PC-9 (cell line): ENCODE results near the gene CNTNAP2. TPM values are rescaled to one million over a fixed set of nuclear protein-coding genes. Genes with fewer than 3 reads are reported as not detected.

Experiments
- BruUV-seq: library from RNA; stranded (reverse); fragments of 400-500 nt; replicated peaks from 2 replicates; lab custom pipeline; 2021; lab: Mats Ljungman, UMichigan
- CTCF ChIA-PET: fragments of 300-600 bp; sonication (Branson Sonifier 250); formaldehyde crosslinking; loops from one replicate; lab custom pipeline; 2022; ENCODE audit warnings: antibody characterized with exemption; lab: Charles Lee
- POLR2A ChIA-PET: fragments of 300-600 bp; sonication (Branson Sonifier 250); formaldehyde crosslinking; loops from one replicate; lab custom pipeline; 2022; ENCODE audit warnings: antibody characterized with exemption; ENCODE audit not compliant: unreplicated experiment; lab: Charles Lee
- DNase-seq, 2 experiments: peaks; one replicate each; pipeline versions ENCODE4 v3.0.0 to v3.0.0-alpha.2; 2015 to 2022; ENCODE audit warnings: mixed read lengths in 1 of 2
- H2AFZ ChIP-seq: fragments of 200-600 bp; sonication (generic); 2 replicates; pipeline ENCODE4 v1.8.1; 2017; ENCODE audit warnings: antibody characterized with exemption
- H3F3A ChIP-seq: fragments of 200-600 bp; sonication (generic); 2 replicates; pipeline ENCODE4 v1.8.1; 2017; ENCODE audit warnings: antibody characterized with exemption, mild to moderate bottlenecking, low read depth; ENCODE audit not compliant: insufficient read depth
- H3K27ac ChIP-seq: fragments of 200-600 bp; sonication (generic); 2 replicates; pipeline ENCODE4 v1.6.1; 2016; ENCODE audit warnings: mixed run types
- H3K27me3 ChIP-seq: fragments of 200-600 bp; sonication (generic); 2 replicates; pipeline ENCODE4 v1.6.1; 2016; ENCODE audit warnings: low read depth, mixed run types; ENCODE audit not compliant: insufficient read depth
- H3K36me3 ChIP-seq: fragments of 200-600 bp; sonication (generic); 2 replicates; pipeline ENCODE4 v1.6.1; 2016; ENCODE audit warnings: low read depth, mixed run types
- H3K4me1 ChIP-seq: fragments of 200-600 bp; sonication (generic); replicated peaks from 2 replicates; pipeline ENCODE4 v1.6.1; 2016; ENCODE audit warnings: mixed run types; ENCODE audit not compliant: insufficient read depth
- H3K4me2 ChIP-seq: fragments of 200-600 bp; sonication (generic); 2 replicates; pipeline ENCODE4 v1.6.1; 2017; ENCODE audit warnings: mixed run types
- H3K4me3 ChIP-seq: fragments of 200-600 bp; sonication (generic); 2 replicates; pipeline ENCODE4 v1.6.1; 2016; ENCODE audit warnings: mixed run types
- H3K79me2 ChIP-seq: fragments of 200-600 bp; sonication (generic); 2 replicates; pipeline ENCODE4 v1.6.1; 2017; ENCODE audit warnings: low read depth, mixed run types
- H3K9me2 ChIP-seq: fragments of 200-600 bp; sonication (generic); 2 replicates; pipeline ENCODE4 v1.8.1; 2017; ENCODE audit warnings: mild to moderate bottlenecking; ENCODE audit not compliant: insufficient read depth
- H3K9me3 ChIP-seq: fragments of 200-600 bp; sonication (generic); 2 replicates; pipeline ENCODE4 v1.8.1; 2016; ENCODE audit warnings: low read depth; ENCODE audit not compliant: insufficient read depth
- H4K20me1 ChIP-seq: fragments of 200-600 bp; sonication (generic); 2 replicates; pipeline ENCODE4 v1.8.1; 2017; ENCODE audit not compliant: insufficient read depth
- EZH2 ChIP-seq: fragments of 200-600 bp; sonication (generic); IDR thresholded peaks from 2 replicates; pipeline ENCODE4 v1.8.0; 2017; ENCODE audit warnings: antibody characterized with exemption, low read depth
- intact Hi-C: fragments of 100-400 bp; cut with micrococcal nuclease; formaldehyde crosslinking; loops from one replicate; pipeline ENCODE4 v1.10.0; 2022; ENCODE audit not compliant: unreplicated experiment
- total RNA-seq: library from RNA; stranded (reverse); gene quantifications from 2 replicates; pipeline ENCODE4 v1.2.3, GENCODE V29; 2021
- TF ChIP-seq, protein P1 (sequence below): fragments of 200-600 bp; sonication (generic); conservative IDR thresholded peaks from 2 replicates; pipeline ENCODE4 v1.6.1; 2017; ENCODE audit warnings: mixed run types, antibody characterized with exemption, mild to moderate bottlenecking, moderate library complexity

CNTNAP2 gene
- total RNA-seq, 1 experiment from 2014 or later, result not detected

DNA sequence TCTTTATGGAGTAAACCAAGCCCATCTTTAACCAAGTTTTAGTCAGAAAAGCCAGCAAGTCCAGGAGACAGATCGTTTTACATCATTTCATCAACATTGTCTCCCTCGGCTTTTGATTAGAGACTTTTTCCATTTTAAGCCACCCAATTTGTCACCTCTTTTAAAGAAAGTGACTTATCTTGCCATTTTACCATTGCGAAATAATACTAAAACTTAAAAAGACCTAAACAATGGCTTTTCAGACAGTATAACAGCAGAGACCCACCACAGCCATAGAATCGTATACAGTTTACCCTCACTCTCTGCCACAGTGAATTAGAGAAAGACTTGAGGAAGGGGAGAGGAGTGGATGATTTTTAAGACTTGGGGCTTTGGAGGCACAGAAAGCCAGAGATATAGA lies 2114.3 kb downstream of the CNTNAP2 start:
- DNase-seq, result no peak
- Histone ChIP-seq H3K36me3 (no peaks in the 10 kb centered on the region), H3F3A (no peaks in the 10 kb centered on the region), H4K20me1 (peaks cover 5% of the 10 kb centered on the region; the same call in 1 of the 2 replicates), H3K4me3 (no peak overlapping the region), H3K79me2 (no peaks in the 10 kb centered on the region), H3K27ac (no peak overlapping the region), H3K4me2 (no peak overlapping the region), H2AFZ (no peak overlapping the region), H3K4me1 (no peaks in the 10 kb centered on the region), H3K9me2 (no peaks in the 10 kb centered on the region), H3K9me3 (no peaks in the 10 kb centered on the region), H3K27me3 (peaks cover 39% of the 10 kb centered on the region; the same call in 1 of the 2 replicates)
- intact Hi-C loops, result no loop called here
- no TSS peak for BruUV-seq
- TF ChIP-seq, protein P1, sequence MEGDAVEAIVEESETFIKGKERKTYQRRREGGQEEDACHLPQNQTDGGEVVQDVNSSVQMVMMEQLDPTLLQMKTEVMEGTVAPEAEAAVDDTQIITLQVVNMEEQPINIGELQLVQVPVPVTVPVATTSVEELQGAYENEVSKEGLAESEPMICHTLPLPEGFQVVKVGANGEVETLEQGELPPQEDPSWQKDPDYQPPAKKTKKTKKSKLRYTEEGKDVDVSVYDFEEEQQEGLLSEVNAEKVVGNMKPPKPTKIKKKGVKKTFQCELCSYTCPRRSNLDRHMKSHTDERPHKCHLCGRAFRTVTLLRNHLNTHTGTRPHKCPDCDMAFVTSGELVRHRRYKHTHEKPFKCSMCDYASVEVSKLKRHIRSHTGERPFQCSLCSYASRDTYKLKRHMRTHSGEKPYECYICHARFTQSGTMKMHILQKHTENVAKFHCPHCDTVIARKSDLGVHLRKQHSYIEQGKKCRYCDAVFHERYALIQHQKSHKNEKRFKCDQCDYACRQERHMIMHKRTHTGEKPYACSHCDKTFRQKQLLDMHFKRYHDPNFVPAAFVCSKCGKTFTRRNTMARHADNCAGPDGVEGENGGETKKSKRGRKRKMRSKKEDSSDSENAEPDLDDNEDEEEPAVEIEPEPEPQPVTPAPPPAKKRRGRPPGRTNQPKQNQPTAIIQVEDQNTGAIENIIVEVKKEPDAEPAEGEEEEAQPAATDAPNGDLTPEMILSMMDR, result no peak
- TF ChIP-seq EZH2, result no peak
- ChIA-PET POLR2A (no interaction called here), CTCF (no interaction called here)

DNA sequence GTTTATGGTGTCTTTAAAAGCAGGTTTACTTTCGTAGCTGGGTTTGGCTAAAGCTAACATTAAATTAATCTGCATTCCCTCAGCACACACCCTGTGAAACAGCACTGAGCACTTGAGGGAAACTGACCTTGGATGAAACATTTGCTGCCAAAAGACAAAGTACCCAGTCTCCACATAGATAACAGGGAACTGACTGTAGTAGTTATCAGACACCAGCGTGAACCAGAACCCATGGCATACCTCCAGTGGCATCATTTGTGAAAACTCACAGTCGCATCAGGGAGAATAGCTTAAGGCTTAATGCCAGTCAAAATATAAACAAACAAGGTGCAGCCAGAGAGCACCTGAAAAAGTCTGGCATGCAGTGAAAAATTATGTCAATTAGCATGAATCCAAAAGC lies 2116.2 kb downstream of the CNTNAP2 start:
- CTCF ChIA-PET, result no interaction called here
- Histone ChIP-seq H3K9me2 (no peaks in the 10 kb centered on the region), H3K9me3 (no peaks in the 10 kb centered on the region), H3K4me3 (no peak overlapping the region), H2AFZ (no peak overlapping the region), H3K36me3 (no peaks in the 10 kb centered on the region), H3K79me2 (no peaks in the 10 kb centered on the region), H3K27ac (no peak overlapping the region), H3K4me1 (no peaks in the 10 kb centered on the region), H3K4me2 (no peak overlapping the region), H3K27me3 (peaks cover 46% of the 10 kb centered on the region; the same call in 1 of the 2 replicates), H4K20me1 (peaks cover 5% of the 10 kb centered on the region; the same call in 1 of the 2 replicates), H3F3A (no peaks in the 10 kb centered on the region)
- TF ChIP-seq, protein P1, result no peak
- TF ChIP-seq EZH2, result no peak
- DNase-seq, result no peak
- intact Hi-C loops, result no loop called here
- POLR2A ChIA-PET, result no interaction called here
- no TSS peak for BruUV-seq

DNA sequence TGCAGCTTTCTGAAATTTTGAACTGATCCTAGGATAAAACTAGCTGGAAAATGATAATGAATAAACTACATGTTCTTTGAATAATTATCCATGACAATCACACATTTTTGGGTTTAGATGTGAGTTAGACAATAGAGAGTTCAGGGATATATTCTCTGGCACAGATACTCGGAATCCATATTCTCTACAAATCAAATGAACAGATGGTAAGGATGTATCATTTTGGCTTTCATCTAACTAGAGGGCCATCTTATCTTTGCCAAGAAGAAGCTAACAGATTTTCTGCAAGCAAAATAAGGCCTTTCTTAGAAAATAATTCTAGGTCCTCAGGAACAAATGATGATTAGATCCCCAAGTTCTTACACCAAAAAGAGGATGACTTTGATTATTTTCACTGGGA lies 2118.1 kb downstream of the CNTNAP2 start:
- intact Hi-C loops, result no loop called here
- Histone ChIP-seq H3K4me3 (no peak overlapping the region), H3K4me1 (no peaks in the 10 kb centered on the region), H3K79me2 (no peaks in the 10 kb centered on the region), H3K9me2 (no peaks in the 10 kb centered on the region), H3K27ac (no peak overlapping the region), H3K27me3 (peaks cover 37% of the 10 kb centered on the region; the same call in 1 of the 2 replicates), H3K4me2 (no peak overlapping the region), H2AFZ (no peak overlapping the region), H3F3A (no peaks in the 10 kb centered on the region), H3K36me3 (no peaks in the 10 kb centered on the region), H3K9me3 (no peaks in the 10 kb centered on the region), H4K20me1 (peaks cover 5% of the 10 kb centered on the region; the same call in 1 of the 2 replicates)
- CTCF ChIA-PET, result no interaction called here
- no TSS peak for BruUV-seq
- POLR2A ChIA-PET, result no interaction called here
- no peak for DNase-seq
- TF ChIP-seq EZH2, result no peak
- TF ChIP-seq, protein P1, result no peak
